GM12892 (cell line): ENCODE results near the gene SHMT2.

Experiments used
- POLR2A ChIP-seq: IDR thresholded peaks from 2 replicates; pipeline ENCODE4 v1.6.1; 2011; ENCODE audit warnings: low read depth, low read length, control low read depth
- POLR2AphosphoS5 ChIP-seq: IDR thresholded peaks from 2 replicates; pipeline ENCODE4 v1.6.1; 2011; ENCODE audit warnings: low read depth, low read length, control low read depth
- TAF1 ChIP-seq: IDR thresholded peaks from 2 replicates; pipeline ENCODE4 v1.6.1; 2011; ENCODE audit warnings: low read depth, mild to moderate bottlenecking, control low read depth, low read length, borderline replicate concordance

GRCh38 chr12:57229046-57229633 is 371 bp upstream of the SHMT2 start:
- no peak for TF ChIP-seq POLR2AphosphoS5
- no peak for TF ChIP-seq POLR2A
- TF ChIP-seq TAF1: no peak
